Endometrial microvascular endothelial cells (primary cell): ENCODE results near the gene CDH4. TPM values are rescaled to one million over a fixed set of nuclear protein-coding genes. Genes with fewer than 3 reads are reported as not detected.

ENCODE experiments used
- in situ Hi-C: cut with HindIII; loops from 2 replicates; pipeline ENCODE4 v1.10.0; 2017; ENCODE audit warnings: low sequenced_read_pairs, low pct_unique_long_range_greater_than_20kb; ENCODE audit errors: inconsistent ontology term
- total RNA-seq: library from RNA; depleted of rRNA; stranded (reverse); fragments of >200 nt; gene quantifications from one replicate; pipeline ENCODE4 v1.2.3, GENCODE V29; 2015; ENCODE audit errors: inconsistent ontology term

The CDH4 gene
- total RNA-seq, 1 donor from 2014 or later = 31.2 TPM

GRCh38 chr20:61436667-61437279 lies 184.7 kb downstream of the CDH4 start:
- in situ Hi-C loops = no loop called here

- in situ Hi-C loops = no loop called here
Observed at GRCh38 chr20:61437280-61438206, 185.5 kb downstream of the CDH4 start.

- in situ Hi-C loops = no loop called here
Observed at GRCh38 chr20:61438285-61438684, 186.2 kb downstream of the CDH4 start.

GRCh38 chr20:61439251-61439650 lies 187.2 kb downstream of the CDH4 start:
- in situ Hi-C loops = no loop called here

- in situ Hi-C loops = no loop called here
Observed at GRCh38 chr20:61440548-61441055, 188.5 kb downstream of the CDH4 start.

- in situ Hi-C loops = no loop called here
Observed at GRCh38 chr20:61441537-61441936, 189.5 kb downstream of the CDH4 start.

- in situ Hi-C loops = no loop called here
Observed at GRCh38 chr20:61442075-61442670, 190.1 kb downstream of the CDH4 start.

GRCh38 chr20:61442718-61443117 lies 190.7 kb downstream of the CDH4 start:
- in situ Hi-C loops = no loop called here

GRCh38 chr20:61443443-61444126 lies 191.5 kb downstream of the CDH4 start:
- in situ Hi-C loops = no loop called here

GRCh38 chr20:61444637-61445036 lies 192.6 kb downstream of the CDH4 start:
- in situ Hi-C loops = no loop called here

GRCh38 chr20:61445138-61445537 lies 193.1 kb downstream of the CDH4 start:
- in situ Hi-C loops = no loop called here

- in situ Hi-C loops = no loop called here
Observed at GRCh38 chr20:61445741-61446140, 193.7 kb downstream of the CDH4 start.

GRCh38 chr20:61447952-61448351 lies 195.9 kb downstream of the CDH4 start:
- in situ Hi-C loops = no loop called here

- in situ Hi-C loops = no loop called here
Observed at GRCh38 chr20:61448386-61448785, 196.3 kb downstream of the CDH4 start.

GRCh38 chr20:61449057-61449609 lies 197.1 kb downstream of the CDH4 start:
- in situ Hi-C loops = no loop called here

- in situ Hi-C loops = no loop called here
Observed at GRCh38 chr20:61449916-61450315, 197.9 kb downstream of the CDH4 start.

- in situ Hi-C loops = no loop called here
Observed at GRCh38 chr20:61450549-61450948, 198.5 kb downstream of the CDH4 start.

GRCh38 chr20:61451009-61451408 lies 198.9 kb downstream of the CDH4 start:
- in situ Hi-C loops = no loop called here

GRCh38 chr20:61451953-61452352 lies 199.9 kb downstream of the CDH4 start:
- in situ Hi-C loops = no loop called here
